DMS153 treated with DMSO at 0.1 percent for 48 hours (cell line): ENCODE results near the gene ZNF576.
"Not testable (repeated sequence)": the region's sequence is repeated elsewhere in the genome, so short reads cannot be mapped to it uniquely, and the experiment has no call there.

Source experiments
- DNase-seq: peaks from one replicate; lab custom pipeline; 2025; ENCODE audit not compliant: unreplicated experiment; lab: John Stamatoyannopoulos, UW

Gene ZNF576

GRCh38 chr19:43574424-43575155 is 21.8 kb upstream of the ZNF576 start:
- no peak for DNase-seq

- peak; percentile 96 for DNase-seq
Observed at GRCh38 chr19:43575156-43575950, 21.0 kb upstream of the ZNF576 start, which contains the start of the genes PINLYP and XRCC1. TSS of gene PINLYP (plus strand) at chr19:43575801. CDS start at chr19:43577192, 1,391 bp downstream. TSS of gene XRCC1 (minus strand) at chr19:43575527. CDS start at chr19:43575458, 69 bp downstream.

GRCh38 chr19:43575955-43576878 is 20.2 kb upstream of the ZNF576 start:
- DNase-seq = no peak

GRCh38 chr19:43578787-43579186 is 17.6 kb upstream of the ZNF576 start:
- no peak for DNase-seq

- no peak for DNase-seq
Observed at GRCh38 chr19:43581467-43581866, 14.9 kb upstream of the ZNF576 start.

GRCh38 chr19:43582495-43582894 is 13.9 kb upstream of the ZNF576 start:
- no peak for DNase-seq

- DNase-seq = no peak
Observed at GRCh38 chr19:43584484-43584883, 11.9 kb upstream of the ZNF576 start.

- no peak for DNase-seq
Observed at GRCh38 chr19:43586346-43586745, 10.0 kb upstream of the ZNF576 start.

- not testable (repeated sequence) for DNase-seq
Observed at GRCh38 chr19:43587029-43587428, 9.4 kb upstream of the ZNF576 start.

- DNase-seq = no peak
Observed at GRCh38 chr19:43589277-43589676, 7.1 kb upstream of the ZNF576 start.

- no peak for DNase-seq
Observed at GRCh38 chr19:43589678-43590077, 6.7 kb upstream of the ZNF576 start.

- no peak for DNase-seq
Observed at GRCh38 chr19:43591904-43592772, 4.3 kb upstream of the ZNF576 start.

- DNase-seq = no peak
Observed at GRCh38 chr19:43592800-43593350, 3.5 kb upstream of the ZNF576 start.

GRCh38 chr19:43594081-43594697 is 2.2 kb upstream of the ZNF576 start:
- DNase-seq = no peak

GRCh38 chr19:43594710-43595604 is 1.4 kb upstream of the ZNF576 start:
- DNase-seq = peak; percentile 61

- no peak for DNase-seq
Observed at GRCh38 chr19:43595605-43595998, 793 bp upstream of the ZNF576 start.

- DNase-seq = no peak
Observed at GRCh38 chr19:43596842-43597461, 557 bp downstream of the ZNF576 start.

GRCh38 chr19:43597876-43598275 is 1.5 kb downstream of the ZNF576 start:
- DNase-seq = no peak
